ENCODE data around the gene NOP56. TPM values are rescaled to one million over a fixed set of nuclear protein-coding genes. Genes with fewer than 3 reads are reported as not detected.

NOP56 gene
- total RNA-seq, 4 donors from 2014 or later: 44.8 to 108 (median 54.6) TPM

GRCh38 chr20:2692036-2692885 lies 39.8 kb downstream of the NOP56 start, which contains the start of gene EBF4:
TSS of gene EBF4 (plus strand) at chr20:2692780. CDS start at chr20:2693646, 866 bp downstream.
- TF ChIP-seq EP300 (IDR thresholded peaks at IDR 0.05) (no peak), POLR2A (IDR thresholded peaks at IDR 0.05) (peak; percentile 69 to 70)
- 3 to 6% methylated on average over 20 to 31 of the region's 106 CpGs for WGBS, 2 donors (ENCODE audit: low coverage in 1 of 2)
- Histone ChIP-seq H3K36me3 (no peaks in the 10 kb centered on the region), H3K27ac (peak within 1 kb of the TSS; percentile 23 to 96 (median 94)), H3K9me3 (no peaks in the 10 kb centered on the region), H3K4me1 (peaks cover 0 to 27% (median 2%) of the 10 kb centered on the region in 3 donors), H3K27me3 (peaks cover 8% of the 10 kb centered on the region), H3K4me3 (peak within 1 kb of the TSS; percentile 35 to 71)
- peak; percentile 84 for ATAC-seq

GRCh38 chr20:2692886-2693285 lies 40.5 kb downstream of the NOP56 start:
- no peaks in the 10 kb centered on the region for H3K36me3 ChIP-seq
- WGBS, 2 donors (ENCODE audit: low coverage in 1 of 2): no CpG with 5 or more reads among the region's 64 CpGs
- peak overlapping the region; percentile 35 to 71 for H3K4me3 ChIP-seq
- H3K27ac ChIP-seq: peak overlapping the region in 3 of 4 donors; percentile 93 to 96 (median 95)
- H3K9me3 ChIP-seq: no peaks in the 10 kb centered on the region
- no peak for TF ChIP-seq POLR2AphosphoS5 (IDR thresholded peaks at IDR 0.05)
- no peak for TF ChIP-seq CTCF (IDR thresholded peaks at IDR 0.05)
- no peak for TF ChIP-seq EP300 (IDR thresholded peaks at IDR 0.05)
- no peak for TF ChIP-seq POLR2A (IDR thresholded peaks at IDR 0.05)
- peaks cover 0 to 27% (median 2%) of the 10 kb centered on the region in 3 donors for H3K4me1 ChIP-seq
- H3K27me3 ChIP-seq: peaks cover 8% of the 10 kb centered on the region
- peak; percentile 30 for ATAC-seq

GRCh38 chr20:2693286-2694007 lies 41.0 kb downstream of the NOP56 start:
- ATAC-seq: peak; percentile 63
- no CpG with 5 or more reads among the region's 89 CpGs for WGBS, 2 donors (ENCODE audit: low coverage in 1 of 2)
- peak overlapping the region; percentile 35 to 71 for H3K4me3 ChIP-seq
- peak overlapping the region in 3 of 4 donors; percentile 93 to 96 (median 95) for H3K27ac ChIP-seq
- H3K36me3 ChIP-seq: no peaks in the 10 kb centered on the region
- peaks cover 0 to 27% (median 2%) of the 10 kb centered on the region in 3 donors for H3K4me1 ChIP-seq
- H3K27me3 ChIP-seq: peaks cover 8% of the 10 kb centered on the region
- TF ChIP-seq EP300 (IDR thresholded peaks at IDR 0.05) (no peak), CTCF (IDR thresholded peaks at IDR 0.05) (peak in 1 of 4 experiments; percentile 16), POLR2A (IDR thresholded peaks at IDR 0.05) (no peak), POLR2AphosphoS5 (IDR thresholded peaks at IDR 0.05) (no peak)
- no peaks in the 10 kb centered on the region for H3K9me3 ChIP-seq

GRCh38 chr20:2694008-2694471 lies 41.6 kb downstream of the NOP56 start:
- no peak for TF ChIP-seq POLR2AphosphoS5 (IDR thresholded peaks at IDR 0.05)
- ATAC-seq: no peak
- 45% methylated on average over 7 of the region's 23 CpGs; no CpG with 5 or more reads in 1 of the 2 donors for WGBS, 2 donors (ENCODE audit: low coverage in 1 of 2)

GRCh38 chr20:2694519-2694918 lies 42.1 kb downstream of the NOP56 start:
- H3K4me3 ChIP-seq: no peak overlapping the region
- no peaks in the 10 kb centered on the region for H3K36me3 ChIP-seq
- no peak for TF ChIP-seq POLR2AphosphoS5 (IDR thresholded peaks at IDR 0.05)
- no peak for TF ChIP-seq EP300 (IDR thresholded peaks at IDR 0.05)
- TF ChIP-seq CTCF (IDR thresholded peaks at IDR 0.05): no peak
- no peak for TF ChIP-seq POLR2A (IDR thresholded peaks at IDR 0.05)

More at GRCh38 chr20:2694008-2694471, 41.6 kb downstream of the NOP56 start:
- H3K36me3 ChIP-seq: no peaks in the 10 kb centered on the region
- H3K9me3 ChIP-seq: no peaks in the 10 kb centered on the region
- peak overlapping the region in 1 of 4 donors; percentile 96 for H3K27ac ChIP-seq
- peaks cover 0 to 27% (median 2%) of the 10 kb centered on the region in 3 donors for H3K4me1 ChIP-seq
- H3K27me3 ChIP-seq: peaks cover 8% of the 10 kb centered on the region
- peak overlapping the region; percentile 35 to 71 for H3K4me3 ChIP-seq

More at GRCh38 chr20:2694519-2694918, 42.1 kb downstream of the NOP56 start:
- Histone ChIP-seq H3K4me1 (peaks cover 0 to 27% (median 2%) of the 10 kb centered on the region in 3 donors), H3K27me3 (peaks cover 8% of the 10 kb centered on the region), H3K9me3 (no peaks in the 10 kb centered on the region), H3K27ac (no peak overlapping the region)
- no peak for ATAC-seq
- 75 to 95% methylated on average over 2 to 11 of the region's 13 CpGs for WGBS, 2 donors (ENCODE audit: low coverage in 1 of 2)
